ENCODE data around the gene UNKL.

The UNKL gene

DNA sequence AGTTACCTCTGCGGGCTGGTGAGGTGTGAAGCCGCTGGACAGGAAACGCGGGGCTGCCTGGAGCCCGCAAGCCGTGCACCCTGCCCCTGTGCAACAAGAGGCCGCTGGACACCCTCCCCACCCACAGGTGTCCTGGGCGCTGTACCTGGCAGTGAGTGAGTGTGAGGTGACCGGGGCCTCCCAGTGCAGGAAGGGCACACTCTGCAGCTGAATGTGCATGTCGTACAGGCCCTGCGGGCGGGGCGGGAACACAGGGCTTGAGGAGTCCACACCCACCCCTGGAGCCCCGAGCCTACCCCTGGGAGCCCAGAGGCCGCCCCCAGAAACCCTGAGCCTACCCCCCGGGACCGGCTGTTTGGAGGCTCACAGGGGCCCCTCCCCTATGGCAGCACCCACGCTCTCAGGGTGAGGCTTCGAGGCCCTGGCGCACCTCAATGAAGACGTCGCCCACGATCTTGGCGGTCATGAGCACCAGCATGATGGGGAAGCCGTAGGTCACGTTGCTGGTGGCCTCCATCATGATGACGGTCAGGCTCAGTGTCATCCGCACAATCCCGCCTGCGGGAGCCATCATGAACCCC lies 34.1 kb upstream of the UNKL start:
- H3K9me3 Mint-ChIP-seq = no peaks in the 10 kb centered on the region
- H3K4me1 Mint-ChIP-seq = no peaks in the 10 kb centered on the region
- no peak overlapping the region for H3K4me3 Mint-ChIP-seq
- H3K27ac Mint-ChIP-seq = no peak overlapping the region
- TF ChIP-seq, protein P1, sequence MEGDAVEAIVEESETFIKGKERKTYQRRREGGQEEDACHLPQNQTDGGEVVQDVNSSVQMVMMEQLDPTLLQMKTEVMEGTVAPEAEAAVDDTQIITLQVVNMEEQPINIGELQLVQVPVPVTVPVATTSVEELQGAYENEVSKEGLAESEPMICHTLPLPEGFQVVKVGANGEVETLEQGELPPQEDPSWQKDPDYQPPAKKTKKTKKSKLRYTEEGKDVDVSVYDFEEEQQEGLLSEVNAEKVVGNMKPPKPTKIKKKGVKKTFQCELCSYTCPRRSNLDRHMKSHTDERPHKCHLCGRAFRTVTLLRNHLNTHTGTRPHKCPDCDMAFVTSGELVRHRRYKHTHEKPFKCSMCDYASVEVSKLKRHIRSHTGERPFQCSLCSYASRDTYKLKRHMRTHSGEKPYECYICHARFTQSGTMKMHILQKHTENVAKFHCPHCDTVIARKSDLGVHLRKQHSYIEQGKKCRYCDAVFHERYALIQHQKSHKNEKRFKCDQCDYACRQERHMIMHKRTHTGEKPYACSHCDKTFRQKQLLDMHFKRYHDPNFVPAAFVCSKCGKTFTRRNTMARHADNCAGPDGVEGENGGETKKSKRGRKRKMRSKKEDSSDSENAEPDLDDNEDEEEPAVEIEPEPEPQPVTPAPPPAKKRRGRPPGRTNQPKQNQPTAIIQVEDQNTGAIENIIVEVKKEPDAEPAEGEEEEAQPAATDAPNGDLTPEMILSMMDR (IDR thresholded peaks at IDR 0.05; ENCODE audit: unreplicated experiment in 3 of 3) = no peak
- peaks cover 8% of the 10 kb centered on the region for H3K36me3 Mint-ChIP-seq (ENCODE audit: low read depth)
- H3K27me3 Mint-ChIP-seq (ENCODE audit: low read depth) = no peaks in the 10 kb centered on the region

DNA sequence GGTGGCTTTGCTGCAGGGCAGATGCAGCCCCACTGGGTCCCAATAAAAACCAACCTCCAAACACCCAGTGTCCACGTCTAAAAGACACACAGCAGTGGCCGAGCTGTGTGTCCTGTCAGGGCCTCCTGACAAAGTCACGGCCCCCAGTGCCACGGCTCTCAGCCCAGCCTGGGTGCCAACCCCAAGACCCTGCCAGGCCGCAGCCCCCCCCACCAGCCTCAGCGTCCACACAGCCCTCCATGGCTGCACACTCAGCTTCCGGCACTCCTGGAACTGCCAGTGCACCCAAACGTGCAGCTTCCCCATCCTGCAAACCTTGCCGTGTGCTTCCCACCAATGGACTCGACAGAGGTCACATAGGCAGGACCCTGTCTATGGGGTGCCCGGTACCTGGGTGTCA lies 33.5 kb upstream of the UNKL start:
- H3K4me1 Mint-ChIP-seq = no peaks in the 10 kb centered on the region
- peaks cover 8% of the 10 kb centered on the region for H3K36me3 Mint-ChIP-seq (ENCODE audit: low read depth)
- H3K9me3 Mint-ChIP-seq = no peaks in the 10 kb centered on the region
- no peak overlapping the region for H3K27ac Mint-ChIP-seq
- H3K4me3 Mint-ChIP-seq = no peak overlapping the region
- no peaks in the 10 kb centered on the region for H3K27me3 Mint-ChIP-seq (ENCODE audit: low read depth)
- TF ChIP-seq, protein P1 (IDR thresholded peaks at IDR 0.05; ENCODE audit: unreplicated experiment in 3 of 3) = no peak

DNA sequence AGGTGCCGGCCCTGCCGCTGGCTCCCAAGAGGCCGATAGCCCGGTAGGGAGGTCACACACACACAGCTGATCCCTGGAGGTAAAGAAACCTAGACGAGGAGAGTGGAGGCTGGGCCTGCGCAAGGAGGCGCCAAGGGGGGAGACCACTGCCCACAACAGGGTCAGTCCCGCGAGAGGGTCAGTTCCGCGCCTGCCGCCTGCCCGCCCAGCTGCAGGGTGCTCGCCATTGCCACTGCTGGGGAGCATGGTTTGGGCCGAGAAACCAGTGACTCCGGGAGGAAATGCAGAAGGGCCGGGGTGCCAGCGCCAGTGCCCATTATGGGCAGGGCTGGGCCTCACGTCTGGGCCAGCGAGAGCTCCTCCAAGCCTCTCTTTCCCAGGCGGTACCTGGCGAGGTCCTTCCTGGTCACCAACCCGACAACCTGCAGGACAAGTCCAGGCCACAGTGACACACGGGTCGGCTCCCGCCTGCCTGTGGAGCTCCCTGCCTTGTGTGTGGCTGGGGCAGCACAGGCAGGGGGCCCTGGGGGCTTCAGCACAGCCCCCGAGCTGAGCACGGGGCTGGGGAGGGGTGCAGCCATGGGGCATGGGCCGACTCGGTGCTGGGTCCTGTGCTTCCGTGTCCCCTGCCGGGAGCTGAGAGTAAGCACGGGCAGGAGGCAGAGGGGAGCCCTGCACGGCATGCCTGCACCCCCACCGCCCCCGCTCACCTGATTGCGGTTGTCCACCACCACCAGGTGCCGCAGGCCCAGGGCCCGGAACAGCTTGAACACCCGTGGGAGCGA lies 32.0 kb upstream of the UNKL start:
- Mint-ChIP-seq H3K4me1 (no peaks in the 10 kb centered on the region), H3K36me3 (ENCODE audit: low read depth) (peaks cover 2% of the 10 kb centered on the region), H3K9me3 (no peaks in the 10 kb centered on the region), H3K27ac (no peak overlapping the region), H3K4me3 (no peak overlapping the region), H3K27me3 (ENCODE audit: low read depth) (no peaks in the 10 kb centered on the region)
- TF ChIP-seq, protein P1 (IDR thresholded peaks at IDR 0.05; ENCODE audit: unreplicated experiment in 3 of 3) = no peak

DNA sequence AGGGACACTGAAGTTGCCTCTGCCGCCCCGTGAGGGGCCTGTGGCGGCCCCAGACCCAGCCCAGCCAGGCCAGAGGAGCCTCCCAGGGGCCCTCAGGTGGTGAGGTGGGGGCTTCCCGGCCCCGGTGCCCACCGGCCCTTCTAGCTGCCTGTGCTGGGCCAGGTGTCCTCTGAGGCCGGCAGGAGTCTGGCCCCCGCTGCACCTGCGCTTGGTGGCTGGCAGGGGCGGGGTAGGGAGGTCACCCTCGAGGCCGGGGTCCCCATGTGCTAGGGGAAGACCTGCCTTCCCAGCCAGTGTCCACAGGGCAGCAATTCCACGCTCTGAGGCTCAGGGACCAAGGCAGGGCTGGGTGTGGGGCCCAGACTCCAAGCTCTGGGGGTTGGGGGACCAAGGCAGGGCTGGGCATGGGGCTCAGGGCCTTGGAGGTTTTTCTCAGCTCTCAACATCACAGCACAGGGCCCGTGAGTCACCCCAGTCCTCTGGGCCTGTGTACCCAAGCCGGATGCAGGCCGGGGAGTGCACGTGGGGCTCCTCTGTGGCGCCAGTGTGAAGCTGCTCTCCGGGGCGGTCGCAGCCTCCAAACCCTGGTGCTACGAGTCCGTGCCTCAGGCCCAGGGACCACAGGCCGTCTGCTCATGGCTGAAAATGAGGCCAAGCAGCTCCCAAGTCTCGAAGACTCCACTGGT lies 31.2 kb upstream of the UNKL start:
- H3K4me3 Mint-ChIP-seq = no peak overlapping the region

DNA sequence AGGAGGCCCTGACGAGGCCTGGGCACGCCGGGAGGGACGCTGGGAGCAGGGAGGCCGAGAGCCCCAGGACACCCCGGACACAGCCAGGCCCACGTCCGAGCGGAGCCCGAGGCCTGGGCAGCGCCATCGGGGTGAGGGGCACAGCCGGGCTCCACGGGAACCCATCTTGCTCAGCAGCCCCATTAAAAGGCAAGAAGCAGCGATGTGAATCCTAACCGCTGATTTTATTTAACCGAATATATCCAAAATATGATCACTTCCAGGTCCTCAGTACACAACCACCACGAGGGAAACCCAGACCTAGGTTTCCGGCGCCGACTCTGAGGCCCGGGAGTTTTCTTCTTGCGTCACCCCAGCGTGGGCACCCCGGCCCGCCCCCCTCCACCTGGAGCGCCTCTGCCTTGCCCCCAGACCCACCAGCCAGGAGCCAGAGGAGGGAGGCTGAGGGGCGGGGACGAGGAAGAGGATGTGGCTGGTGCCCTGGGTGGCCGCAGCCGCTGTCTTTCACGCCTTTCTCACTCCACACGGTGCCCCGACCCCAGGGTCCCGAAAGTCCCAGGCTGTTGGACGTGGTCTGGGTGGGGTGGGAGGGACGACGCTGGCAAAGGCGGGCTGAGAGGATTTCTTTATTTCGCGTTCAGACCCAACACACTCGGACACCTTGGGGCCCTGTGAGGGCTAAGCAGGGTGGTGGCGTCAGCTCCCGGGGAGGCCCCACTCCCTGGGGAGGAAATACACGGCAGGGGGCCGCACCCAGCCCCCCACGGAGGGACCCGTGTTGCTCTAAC lies 30.4 kb upstream of the UNKL start:
- Mint-ChIP-seq H3K4me3 (no peak overlapping the region), H3K36me3 (ENCODE audit: low read depth) (no peaks in the 10 kb centered on the region)

More for the DNA sequence above, 31.2 kb upstream of the UNKL start:
- Mint-ChIP-seq H3K27ac (no peak overlapping the region), H3K36me3 (ENCODE audit: low read depth) (no peaks in the 10 kb centered on the region), H3K27me3 (ENCODE audit: low read depth) (no peaks in the 10 kb centered on the region), H3K4me1 (no peaks in the 10 kb centered on the region), H3K9me3 (no peaks in the 10 kb centered on the region)
- TF ChIP-seq, protein P1 (IDR thresholded peaks at IDR 0.05; ENCODE audit: unreplicated experiment in 3 of 3) = no peak

More for the DNA sequence above, 30.4 kb upstream of the UNKL start:
- H3K9me3 Mint-ChIP-seq = no peaks in the 10 kb centered on the region
- no peaks in the 10 kb centered on the region for H3K27me3 Mint-ChIP-seq (ENCODE audit: low read depth)
- H3K27ac Mint-ChIP-seq = no peak overlapping the region
- H3K4me1 Mint-ChIP-seq = no peaks in the 10 kb centered on the region
- TF ChIP-seq, protein P1 (IDR thresholded peaks at IDR 0.05; ENCODE audit: unreplicated experiment in 3 of 3) = no peak

Measured in nephron (organoid).